SH-SY5Y (cell line): ENCODE data around the gene CLEC18A.

Source experiments
- GATA2 ChIP-seq: IDR thresholded peaks from 2 replicates; pipeline ENCODE4 v1.6.1; 2011; ENCODE audit warnings: mild to moderate bottlenecking, low read depth, low read length
- GATA3 ChIP-seq: IDR thresholded peaks from 2 replicates; pipeline ENCODE4 v1.6.1; 2011; ENCODE audit warnings: low read depth, mild to moderate bottlenecking, low read length, moderate library complexity

DNA sequence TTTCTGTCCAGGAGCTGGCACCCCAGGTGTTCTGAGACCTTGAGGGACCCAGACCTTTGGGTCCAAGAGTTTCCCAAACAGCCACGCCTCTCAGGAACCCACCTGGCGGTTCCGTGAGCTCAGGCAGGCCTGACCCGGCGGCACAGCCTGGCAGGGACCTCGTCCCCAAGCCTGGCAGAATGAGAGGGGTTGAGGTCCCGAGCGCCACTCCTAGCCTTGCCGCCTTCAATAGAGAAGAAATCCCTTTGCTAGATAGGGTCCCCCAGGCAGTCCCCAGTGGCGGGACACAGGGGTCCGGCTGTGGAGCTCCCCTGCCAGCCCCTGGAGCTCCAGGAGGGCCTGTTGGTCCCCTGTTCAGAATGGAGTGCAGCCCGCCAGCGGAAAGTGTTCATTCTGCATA lies 10.5 kb upstream of the CLEC18A start:
- TF ChIP-seq GATA2 (no peak), GATA3 (no peak)
